Measurements from ENCODE around the gene NCKAP5. TPM values are rescaled to one million over a fixed set of nuclear protein-coding genes. Genes with fewer than 3 reads are reported as not detected.

Gene NCKAP5
- total and polyA plus RNA-seq, 2 of the 8 experiments (the other 6 are each of a cell fraction or from before 2014, with no cell fraction given), result 0.27 to 0.86 TPM

- Histone ChIP-seq H3K9me3 (ENCODE audit: insufficient read depth in 2 of 2, low read depth in 1 of 2, low read length in 1 of 2) (no peaks in the 10 kb centered on the region), H3K56ac (replicated peaks; ENCODE audit: insufficient read length, low read depth, low read length) (no peak overlapping the region), H3K27me3 (replicated peaks in 1 of 4; ENCODE audit: control insufficient read depth in 3 of 4, extremely low read depth in 1 of 4, insufficient read depth in 3 of 4, low read length in 3 of 4) (no peaks in the 10 kb centered on the region), H4K5ac (ENCODE audit: insufficient read length, low read depth, low read length) (no peak overlapping the region), H3K9ac (replicated peaks in 1 of 4; ENCODE audit: extremely low read depth in 1 of 4, low read depth in 3 of 4, low read length in 3 of 4) (no peak overlapping the region), H3K27ac (ENCODE audit: low read depth, low read length) (no peak overlapping the region), H3K23me2 (ENCODE audit: low read depth, low read length) (no peaks in the 10 kb centered on the region), H3K14ac (ENCODE audit: insufficient read length) (no peak overlapping the region), H3K4me2 (ENCODE audit: insufficient read depth in 1 of 2, low read depth in 2 of 2, low read length in 2 of 2) (no peak overlapping the region), H3K79me2 (ENCODE audit: control insufficient read depth in 1 of 2, insufficient read depth in 2 of 2, low read length in 2 of 2) (no peaks in the 10 kb centered on the region), H4K91ac (replicated peaks; ENCODE audit: insufficient read length, low read length) (no peak overlapping the region), H2BK15ac (ENCODE audit: low read length) (no peak overlapping the region), H3K4me3 (ENCODE audit: extremely low read depth in 1 of 4, insufficient read depth in 2 of 4, low read depth in 3 of 4, low read length in 4 of 4) (no peak overlapping the region), H2BK20ac (ENCODE audit: low read length) (no peak overlapping the region), H3K4ac (replicated peaks; ENCODE audit: insufficient read length, low read depth, low read length) (no peak overlapping the region), H3K4me1 (replicated peaks in 1 of 4; ENCODE audit: control insufficient read depth in 3 of 4, insufficient read depth in 4 of 4, low read length in 3 of 4) (no peaks in the 10 kb centered on the region), H3K18ac (ENCODE audit: extremely low read depth, low read length) (no peak overlapping the region), H2BK12ac (ENCODE audit: low read depth, low read length) (no peak overlapping the region), H3K79me1 (ENCODE audit: low read depth, low read length) (no peaks in the 10 kb centered on the region), H4K8ac (ENCODE audit: extremely low read depth, insufficient read depth, low read length) (no peak overlapping the region), H2BK120ac (replicated peaks; ENCODE audit: low read depth, low read length) (no peak overlapping the region), H2AFZ (ENCODE audit: low read length) (no peak overlapping the region), H2BK5ac (ENCODE audit: low read depth, low read length) (no peak overlapping the region), H3K36me3 (ENCODE audit: control insufficient read depth in 2 of 4, insufficient read depth in 4 of 4, low read length in 3 of 4) (no peaks in the 10 kb centered on the region), H4K20me1 (replicated peaks in 1 of 2; ENCODE audit: control insufficient read depth in 1 of 2, insufficient read depth in 2 of 2, low read length in 2 of 2) (no peaks in the 10 kb centered on the region), H3K23ac (ENCODE audit: insufficient read length) (no peak overlapping the region), H2AK5ac (ENCODE audit: low read depth, low read length) (no peak overlapping the region)
- no peak for DNase-seq (ENCODE audit: low read depth in 1 of 2, low spot score in 2 of 2)
- no peak for FAIRE-seq
- TF ChIP-seq ZNF274 (IDR thresholded peaks at IDR 0.05; ENCODE audit: borderline replicate concordance, extremely low read depth, low read length) (no peak), ASH2L (IDR thresholded peaks at IDR 0.05; ENCODE audit: low read length) (no peak), POLR2A (IDR thresholded peaks at IDR 0.05; ENCODE audit: control extremely low read depth in 1 of 2, low read depth in 2 of 2, low read length in 2 of 2) (no peak), SP4 (IDR thresholded peaks at IDR 0.05; ENCODE audit: low read length) (no peak), CBX5 (IDR thresholded peaks at IDR 0.05; ENCODE audit: low read depth, low read length) (no peak), CEBPB (IDR thresholded peaks at IDR 0.05; ENCODE audit: low read depth, low read length) (no peak)
- CTCF ChIA-PET (ENCODE audit: partially characterized antibody), result interaction anchor here (0.7 kb wide), 1 partner anchor 45 kb away, joined by 3 read pairs; no protein-coding TSS in a partner anchor
- POLR2A ChIA-PET (ENCODE audit: partially characterized antibody), result no interaction called here
- 85% methylated on average over 8 of the region's 8 CpGs; no CpG with 5 or more reads in 1 of the 2 experiments for WGBS, 2 experiments (ENCODE audit: extremely low coverage in 1 of 2, insufficient coverage in 1 of 2, insufficient read length in 1 of 2, insufficient replicate concordance in 2 of 2, low coverage in 1 of 2, low lambda C conversion rate in 2 of 2, missing lambda C conversion rate in 1 of 2)
These were observed 617.1 kb downstream of the NCKAP5 start for GRCh38 chr2:132951008-132951714.
